AG10803 (cell line): ENCODE data around the gene UBXN10.

Experiments used
- DNase-seq: peaks from one replicate; pipeline ENCODE4 v3.0.0; 2010; ENCODE audit warnings: low read depth
- H3K4me3 ChIP-seq: 2 replicates; pipeline ENCODE4 v1.5.1; 2011; ENCODE audit warnings: mild to moderate bottlenecking, low read length, control low read depth
- TF ChIP-seq, protein P1 (sequence below): conservative IDR thresholded peaks from 2 replicates; pipeline ENCODE4 v1.5.1; 2011; ENCODE audit warnings: mild to moderate bottlenecking, low read length, control low read depth, inconsistent platforms

Gene UBXN10

DNA sequence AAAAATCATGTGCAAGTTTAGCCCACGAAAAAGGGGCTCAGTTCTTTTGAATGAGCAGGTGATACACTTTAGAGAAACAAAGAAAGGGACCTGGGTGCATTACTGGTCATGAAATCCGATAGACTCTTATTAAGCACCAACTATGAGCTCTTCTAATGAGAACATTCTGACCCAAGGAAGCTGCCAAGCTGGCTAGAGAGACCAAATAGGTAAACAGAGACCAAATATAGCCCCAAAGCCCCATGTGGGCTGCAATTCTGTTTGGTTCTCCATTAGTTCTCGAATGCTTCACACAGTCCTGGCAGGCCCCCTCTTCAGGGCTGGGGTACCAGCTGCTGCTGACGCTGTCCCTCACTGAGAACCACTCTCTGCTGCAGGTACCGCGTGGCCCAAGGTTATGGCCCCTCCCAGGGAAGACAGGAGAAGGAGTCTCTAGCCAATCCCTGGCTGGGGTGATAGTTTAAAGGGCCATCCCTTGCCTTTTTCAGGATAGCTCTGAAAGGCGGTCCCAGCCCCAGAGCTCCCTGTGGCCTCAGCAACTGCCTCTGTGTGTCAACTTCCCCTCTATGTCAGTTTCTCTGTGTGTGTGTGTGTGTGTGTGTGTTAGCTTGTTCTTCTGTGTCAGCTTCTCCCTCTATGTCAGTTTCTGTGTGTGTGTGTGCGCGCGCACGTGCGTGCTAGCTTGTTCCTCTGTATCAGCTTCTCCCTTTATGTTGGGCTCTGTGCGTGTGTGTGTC is 7.1 kb upstream of the UBXN10 start:
- H3K4me3 ChIP-seq = no peak overlapping the region
- DNase-seq = no peak
- TF ChIP-seq, protein P1, sequence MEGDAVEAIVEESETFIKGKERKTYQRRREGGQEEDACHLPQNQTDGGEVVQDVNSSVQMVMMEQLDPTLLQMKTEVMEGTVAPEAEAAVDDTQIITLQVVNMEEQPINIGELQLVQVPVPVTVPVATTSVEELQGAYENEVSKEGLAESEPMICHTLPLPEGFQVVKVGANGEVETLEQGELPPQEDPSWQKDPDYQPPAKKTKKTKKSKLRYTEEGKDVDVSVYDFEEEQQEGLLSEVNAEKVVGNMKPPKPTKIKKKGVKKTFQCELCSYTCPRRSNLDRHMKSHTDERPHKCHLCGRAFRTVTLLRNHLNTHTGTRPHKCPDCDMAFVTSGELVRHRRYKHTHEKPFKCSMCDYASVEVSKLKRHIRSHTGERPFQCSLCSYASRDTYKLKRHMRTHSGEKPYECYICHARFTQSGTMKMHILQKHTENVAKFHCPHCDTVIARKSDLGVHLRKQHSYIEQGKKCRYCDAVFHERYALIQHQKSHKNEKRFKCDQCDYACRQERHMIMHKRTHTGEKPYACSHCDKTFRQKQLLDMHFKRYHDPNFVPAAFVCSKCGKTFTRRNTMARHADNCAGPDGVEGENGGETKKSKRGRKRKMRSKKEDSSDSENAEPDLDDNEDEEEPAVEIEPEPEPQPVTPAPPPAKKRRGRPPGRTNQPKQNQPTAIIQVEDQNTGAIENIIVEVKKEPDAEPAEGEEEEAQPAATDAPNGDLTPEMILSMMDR = no peak

DNA sequence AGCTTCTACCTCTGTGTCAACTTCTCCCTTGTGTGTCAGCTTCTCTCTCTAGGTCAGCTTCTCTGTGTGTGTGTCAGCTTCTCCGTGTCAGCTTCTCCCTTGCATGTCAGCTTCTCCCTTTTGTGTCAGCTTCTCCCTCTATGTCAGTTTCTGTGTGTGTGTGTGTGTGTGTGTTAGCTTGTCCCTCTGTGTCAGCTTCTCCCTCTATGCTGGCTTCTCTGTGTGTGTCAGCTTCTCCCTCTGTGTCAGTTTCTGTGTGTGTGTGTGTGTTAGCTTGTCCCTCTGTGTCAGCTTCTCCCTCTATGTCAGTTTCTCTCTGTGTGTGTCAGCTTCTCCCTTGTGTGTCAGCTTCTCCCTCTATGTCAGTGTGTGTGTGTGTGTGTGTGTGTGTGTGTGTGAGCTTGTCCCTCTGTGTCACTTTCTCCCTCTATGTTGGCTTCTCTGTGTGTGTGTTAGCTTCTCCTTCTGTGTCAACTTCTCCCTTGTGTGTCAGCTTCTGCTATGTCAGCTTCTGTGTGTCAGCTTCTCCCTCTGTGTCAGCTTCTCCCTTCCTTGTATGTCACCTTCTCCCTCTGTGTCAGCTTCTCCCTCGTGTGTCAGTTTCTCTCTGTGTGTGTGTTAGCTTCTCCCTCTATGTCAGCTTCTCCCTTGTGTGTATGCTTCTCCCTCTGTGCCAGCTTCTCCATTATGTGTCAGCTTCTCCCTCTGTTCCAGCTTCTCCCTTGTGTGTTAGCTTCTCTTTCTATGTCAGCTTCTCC is 6.3 kb upstream of the UBXN10 start:
- TF ChIP-seq, protein P1 = no peak
- no peak for DNase-seq

DNA sequence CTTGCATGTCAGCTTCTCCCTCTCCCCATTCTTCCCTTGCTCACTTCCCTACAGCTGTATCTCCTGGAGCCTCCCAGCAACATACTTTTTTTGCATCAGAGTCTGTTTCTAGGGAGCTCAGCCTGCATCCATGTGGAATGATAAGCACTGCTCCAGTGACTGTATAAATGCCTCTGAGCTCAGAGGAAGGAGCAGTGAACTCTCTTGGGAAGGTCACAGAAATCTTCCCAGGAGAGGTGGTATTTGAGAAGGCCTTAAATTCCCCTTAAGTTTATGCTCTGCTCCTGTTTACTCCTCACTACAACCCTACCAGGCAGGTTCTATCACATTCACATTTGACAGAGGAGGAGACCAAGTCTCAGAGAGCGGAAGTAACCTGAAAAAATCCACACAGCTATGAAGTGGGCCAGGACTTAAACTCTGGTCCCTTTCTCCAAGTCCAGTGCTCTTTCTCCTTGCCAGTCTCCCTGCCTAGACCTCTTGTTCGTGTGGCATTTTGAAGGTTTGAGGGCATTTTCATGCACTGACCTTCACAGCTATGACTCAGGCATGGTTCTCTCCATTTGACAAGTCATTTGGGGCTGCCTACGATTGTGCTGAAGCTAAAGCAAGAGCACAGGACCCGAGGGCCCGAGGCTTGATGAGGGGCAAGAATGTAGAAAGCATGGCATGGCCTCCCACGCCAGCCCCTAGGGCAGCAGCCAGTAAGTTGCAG is 5.6 kb upstream of the UBXN10 start:
- H3K4me3 ChIP-seq = no peak overlapping the region
- TF ChIP-seq, protein P1 = no peak
- DNase-seq = no peak

More for the DNA sequence above, 6.3 kb upstream of the UBXN10 start:
- no peak overlapping the region for H3K4me3 ChIP-seq

DNA sequence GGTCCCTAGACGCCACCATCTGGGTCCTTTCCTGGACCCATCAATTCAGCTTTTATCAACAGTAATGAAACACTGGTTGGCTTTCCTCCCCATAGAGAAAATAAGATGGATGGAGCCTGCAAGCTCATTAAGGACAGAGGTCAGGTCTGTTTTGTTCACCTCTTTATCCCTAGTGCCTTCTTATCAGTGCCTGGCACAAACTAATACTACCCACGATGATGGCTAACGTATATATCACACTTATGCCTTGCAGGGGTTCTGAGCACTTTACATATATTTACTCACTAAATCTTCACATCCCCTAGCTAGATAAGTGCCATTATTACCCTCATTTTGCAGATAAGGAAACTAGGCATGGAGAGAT is 5.1 kb upstream of the UBXN10 start:
- no peak overlapping the region for H3K4me3 ChIP-seq
- DNase-seq = no peak
- TF ChIP-seq, protein P1 = no peak

DNA sequence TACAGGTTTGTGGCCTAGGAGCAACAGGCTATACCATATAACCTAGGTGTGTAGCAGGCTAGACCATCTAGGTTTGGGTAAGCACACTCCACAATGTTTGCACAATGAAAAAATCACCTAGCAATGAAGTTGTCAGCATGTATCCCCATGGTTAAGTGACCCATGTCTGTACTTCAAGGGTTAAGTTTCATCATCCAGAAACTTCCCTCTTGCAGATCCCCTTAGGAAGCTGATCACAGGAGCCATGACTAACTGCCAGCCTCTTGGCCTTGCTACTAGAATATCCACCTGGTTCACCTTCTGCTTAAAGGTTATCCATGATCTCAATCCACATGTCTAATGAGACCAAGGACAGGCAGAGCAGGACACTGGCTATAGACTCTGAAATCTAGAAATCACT is 3.5 kb upstream of the UBXN10 start:
- DNase-seq = no peak
- TF ChIP-seq, protein P1 = no peak
- no peak overlapping the region for H3K4me3 ChIP-seq

DNA sequence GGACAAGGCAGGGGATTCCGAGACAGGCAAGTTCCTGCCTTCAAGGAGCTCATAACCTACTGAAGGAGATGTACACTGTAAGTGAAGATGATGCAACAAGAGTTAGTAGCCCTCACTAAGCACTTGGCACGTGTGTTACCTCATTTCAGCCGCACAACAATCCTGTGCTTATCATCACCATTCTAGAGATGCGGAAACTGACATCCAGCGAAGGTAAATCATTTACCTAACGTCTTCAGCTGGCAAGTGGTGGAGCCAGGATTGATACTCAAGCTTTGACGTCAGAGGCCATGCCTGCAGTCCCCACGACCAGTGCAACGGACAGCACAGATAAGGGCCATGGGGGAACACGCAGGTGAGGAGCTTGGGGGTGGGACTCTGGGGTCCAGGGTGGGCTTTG is 2.9 kb upstream of the UBXN10 start:
- TF ChIP-seq, protein P1 = no peak
- no peak overlapping the region for H3K4me3 ChIP-seq
- DNase-seq = no peak
